Ascending aorta (tissue), 2 donors: Measurements from ENCODE around the gene KCTD20. TPM values are rescaled to one million over a fixed set of nuclear protein-coding genes. Genes with fewer than 3 reads are reported as not detected.

Experiments
- DNase-seq, 2 donors: peaks; one replicate each; pipeline ENCODE4 v3.0.0-alpha.2; 2019; ENCODE audit warnings: low spot score in 2 of 2
- H3K27ac ChIP-seq, 2 donors: fragments of 200-600 bp; sonication (generic); one replicate each; pipeline ENCODE4 v1.5.1; 2016 to 2017; ENCODE audit warnings: mild to moderate bottlenecking in 1 of 2
- H3K27me3 ChIP-seq: fragments of 200-600 bp; sonication (generic); one replicate; pipeline ENCODE4 v1.5.1; 2017
- H3K36me3 ChIP-seq, 2 donors: fragments of 200-600 bp; sonication (generic); one replicate each; pipeline ENCODE4 v1.5.1; 2016
- H3K4me1 ChIP-seq, 2 donors: fragments of 200-600 bp; sonication (generic); one replicate each; pipeline ENCODE4 v1.5.1; 2016 to 2017; ENCODE audit warnings: mild to moderate bottlenecking in 1 of 2
- H3K4me3 ChIP-seq, 2 donors: fragments of 200-600 bp; sonication (generic); one replicate each; pipeline ENCODE4 v1.5.1; 2016 to 2017; ENCODE audit warnings: mild to moderate bottlenecking in 1 of 2
- H3K9me3 ChIP-seq, 2 donors: fragments of 200-600 bp; sonication (generic); one replicate each; pipeline ENCODE4 v1.5.1; 2016
- CTCF ChIP-seq, 3 experiments: fragments of 200-600 bp in 2 of 3; fragments of 450-650 bp in 1 of 3; sonication (generic) in 2 of 3; IDR thresholded peaks; one replicate each; pipeline ENCODE4 v1.5.1; 2016 to 2019; ENCODE audit warnings: antibody characterized with exemption in 3 of 3, mild to moderate bottlenecking in 1 of 3, moderate library complexity in 1 of 3
- intact Hi-C: fragments of 100-400 bp; cut with DNase I; formaldehyde crosslinking; loops from one replicate; pipeline ENCODE4 v1.15.1; 2023
- total RNA-seq: library from RNA; depleted of rRNA; stranded (reverse); fragments of >200 nt; gene quantifications from one replicate; pipeline ENCODE4 v1.1.0, GENCODE V29; 2016

Gene KCTD20
- total RNA-seq, 1 donor from 2014 or later, result 71.5 TPM

GRCh38 chr6:36514554-36515456 lies 72.0 kb downstream of the KCTD20 start:
- no peak for DNase-seq
- Histone ChIP-seq H3K27ac (no peak overlapping the region), H3K9me3 (no peaks in the 10 kb centered on the region), H3K36me3 (peaks cover 30 to 53% of the 10 kb centered on the region in 2 donors), H3K4me1 (no peaks in the 10 kb centered on the region), H3K4me3 (no peak overlapping the region), H3K27me3 (no peaks in the 10 kb centered on the region)
- intact Hi-C loops, result no loop called here
- TF ChIP-seq CTCF (IDR thresholded peaks at IDR 0.05), result no peak

- intact Hi-C loops, result no loop called here
- H3K36me3 ChIP-seq, result peaks cover 34 to 54% of the 10 kb centered on the region in 2 donors
- H3K27ac ChIP-seq, result no peak overlapping the region
Measured at GRCh38 chr6:36515844-36516243, 73.0 kb downstream of the KCTD20 start.

GRCh38 chr6:36516559-36516958 lies 73.8 kb downstream of the KCTD20 start:
- Histone ChIP-seq H3K36me3 (peaks cover 38 to 61% of the 10 kb centered on the region in 2 donors), H3K27ac (no peak overlapping the region), H3K4me1 (no peaks in the 10 kb centered on the region), H3K9me3 (no peaks in the 10 kb centered on the region), H3K4me3 (no peak overlapping the region), H3K27me3 (no peaks in the 10 kb centered on the region)
- intact Hi-C loops, result no loop called here
- no peak for TF ChIP-seq CTCF (IDR thresholded peaks at IDR 0.05)
- no peak for DNase-seq

More at GRCh38 chr6:36515844-36516243, 73.0 kb downstream of the KCTD20 start:
- no peak overlapping the region for H3K4me3 ChIP-seq
- H3K27me3 ChIP-seq, result no peaks in the 10 kb centered on the region
- no peaks in the 10 kb centered on the region for H3K4me1 ChIP-seq
- DNase-seq, result no peak
- H3K9me3 ChIP-seq, result no peaks in the 10 kb centered on the region
- no peak for TF ChIP-seq CTCF (IDR thresholded peaks at IDR 0.05)

GRCh38 chr6:36516988-36517387 lies 74.2 kb downstream of the KCTD20 start:
- Histone ChIP-seq H3K27me3 (no peaks in the 10 kb centered on the region), H3K9me3 (no peaks in the 10 kb centered on the region), H3K4me3 (no peak overlapping the region), H3K27ac (no peak overlapping the region), H3K36me3 (peaks cover 37 to 62% of the 10 kb centered on the region in 2 donors), H3K4me1 (no peaks in the 10 kb centered on the region)
- TF ChIP-seq CTCF (IDR thresholded peaks at IDR 0.05), result no peak
- no peak for DNase-seq
- intact Hi-C loops, result no loop called here

- Histone ChIP-seq H3K4me1 (no peaks in the 10 kb centered on the region), H3K27me3 (no peaks in the 10 kb centered on the region), H3K27ac (no peak overlapping the region), H3K9me3 (no peaks in the 10 kb centered on the region), H3K4me3 (no peak overlapping the region), H3K36me3 (peaks cover 38 to 63% of the 10 kb centered on the region in 2 donors)
- no peak for TF ChIP-seq CTCF (IDR thresholded peaks at IDR 0.05)
- intact Hi-C loops, result no loop called here
- no peak for DNase-seq
Measured at GRCh38 chr6:36517408-36517807, 74.6 kb downstream of the KCTD20 start.
